HFFc6 (cell line): ENCODE data around the gene CDK5R1. TPM values are rescaled to one million over a fixed set of nuclear protein-coding genes. Genes with fewer than 3 reads are reported as not detected.

Experiments used
- DNase-seq: peaks from one replicate; pipeline ENCODE4 v3.0.0-alpha.2; 2018
- H3K27ac Mint-ChIP-seq: 2 replicates; pipeline ENCODE4 v1.8.0; 2020; ENCODE audit warnings: mild to moderate bottlenecking, mixed read lengths
- H3K27me3 Mint-ChIP-seq: 2 replicates; pipeline ENCODE4 v1.8.0; 2021; ENCODE audit warnings: mild to moderate bottlenecking, moderate library complexity, mixed read lengths; ENCODE audit not compliant: insufficient read depth
- H3K36me3 Mint-ChIP-seq: 2 replicates; pipeline ENCODE4 v1.8.0; 2021; ENCODE audit warnings: low read depth, mixed read lengths
- H3K4me1 Mint-ChIP-seq: 2 replicates; pipeline ENCODE4 v1.8.0; 2020; ENCODE audit warnings: low read depth, mixed read lengths
- H3K4me3 Mint-ChIP-seq: 2 replicates; pipeline ENCODE4 v1.8.0; 2020; ENCODE audit warnings: mild to moderate bottlenecking, moderate library complexity, mixed read lengths
- H3K9me3 Mint-ChIP-seq: 2 replicates; pipeline ENCODE4 v1.8.0; 2020; ENCODE audit warnings: mild to moderate bottlenecking, mixed read lengths
- long read RNA-seq: library from polyadenylated mRNA; unstranded; transcript quantifications from one replicate; pipeline ENCODE4 v2.0.0, GENCODE V29; 2019
- total RNA-seq, 6 experiments: library from RNA; stranded (reverse); fragmentation: NEBNext Ultra II Directional; extraction: Animal tissue kit (Norgen Biotek cat#: 25700); gene quantifications; 2 replicates in 1 of 6; 3 replicates in 5 of 6; pipeline ENCODE4 v1.2.3, GENCODE V29; 2021
- TF ChIP-seq, protein P1 (sequence below): fragments of 200-600 bp; sonication (generic); IDR thresholded peaks from 2 replicates; pipeline ENCODE4 v1.5.0; 2021; ENCODE audit warnings: antibody characterized with exemption, mild to moderate bottlenecking

CDK5R1 gene
- total RNA-seq = 1 to 10 TPM in 5 of 6 experiments, under 1 TPM in 1; 1.00 to 1.9 (median 1.3) TPM
- long read RNA-seq, partial matches to known transcripts = 0 of 1 reads
- long read RNA-seq, other reads (novel, unspliced or antisense) = 1 of 1 reads

DNA sequence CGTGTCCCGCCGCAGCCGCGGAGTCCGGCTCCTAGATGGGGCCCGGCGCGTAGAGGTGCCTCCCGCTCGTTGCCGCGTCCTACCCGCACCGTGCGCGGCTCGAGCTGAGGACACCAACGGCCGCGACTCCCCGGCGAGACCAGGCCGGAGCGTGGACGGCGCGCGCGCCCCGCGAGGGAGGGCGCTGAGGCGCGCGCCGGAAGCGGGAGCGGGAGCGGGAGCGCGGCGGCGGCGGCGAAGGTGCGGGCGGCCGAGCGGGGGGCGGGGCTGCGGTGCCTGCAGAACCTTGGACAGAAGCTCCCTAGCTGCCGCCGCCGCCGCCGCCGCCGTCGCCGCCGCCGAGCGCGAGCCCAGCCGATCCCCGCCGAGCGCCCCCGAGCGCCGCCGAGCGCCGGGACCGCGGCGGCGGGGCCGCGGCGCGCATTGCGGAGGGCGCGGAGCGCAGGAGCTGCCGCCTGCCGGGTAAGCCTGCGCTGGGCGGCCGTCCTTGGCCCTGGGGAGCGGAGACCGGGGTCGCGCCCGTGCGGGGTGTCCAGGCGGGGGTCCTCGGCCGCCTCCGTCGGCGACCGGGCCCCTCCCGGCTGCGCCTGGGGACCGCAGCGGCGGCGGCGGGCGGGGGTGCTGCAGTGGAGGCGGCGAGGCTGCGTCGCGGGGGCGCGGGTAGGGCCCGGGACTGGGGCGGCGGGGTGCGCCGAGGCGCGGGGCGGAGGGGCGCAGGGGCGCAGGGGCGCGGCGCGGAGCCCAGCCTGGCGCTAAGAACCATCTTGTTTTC is at the start of gene CDK5R1:
Gene CDK5R1 (plus strand): TSS at position 293 of the 772 bp plus-strand sequence. CDS start 628 bp downstream, outside the sequence.
- peak within 1 kb of the TSS; percentile 81 for H3K4me3 Mint-ChIP-seq
- H3K27me3 Mint-ChIP-seq = peaks cover 4% of the 10 kb centered on the region; the same call in 1 of the 2 replicates
- peaks cover 4% of the 10 kb centered on the region; the same call in 1 of the 2 replicates for H3K36me3 Mint-ChIP-seq
- H3K9me3 Mint-ChIP-seq = no peaks in the 10 kb centered on the region
- peaks cover 26% of the 10 kb centered on the region for H3K4me1 Mint-ChIP-seq
- TF ChIP-seq, protein P1, sequence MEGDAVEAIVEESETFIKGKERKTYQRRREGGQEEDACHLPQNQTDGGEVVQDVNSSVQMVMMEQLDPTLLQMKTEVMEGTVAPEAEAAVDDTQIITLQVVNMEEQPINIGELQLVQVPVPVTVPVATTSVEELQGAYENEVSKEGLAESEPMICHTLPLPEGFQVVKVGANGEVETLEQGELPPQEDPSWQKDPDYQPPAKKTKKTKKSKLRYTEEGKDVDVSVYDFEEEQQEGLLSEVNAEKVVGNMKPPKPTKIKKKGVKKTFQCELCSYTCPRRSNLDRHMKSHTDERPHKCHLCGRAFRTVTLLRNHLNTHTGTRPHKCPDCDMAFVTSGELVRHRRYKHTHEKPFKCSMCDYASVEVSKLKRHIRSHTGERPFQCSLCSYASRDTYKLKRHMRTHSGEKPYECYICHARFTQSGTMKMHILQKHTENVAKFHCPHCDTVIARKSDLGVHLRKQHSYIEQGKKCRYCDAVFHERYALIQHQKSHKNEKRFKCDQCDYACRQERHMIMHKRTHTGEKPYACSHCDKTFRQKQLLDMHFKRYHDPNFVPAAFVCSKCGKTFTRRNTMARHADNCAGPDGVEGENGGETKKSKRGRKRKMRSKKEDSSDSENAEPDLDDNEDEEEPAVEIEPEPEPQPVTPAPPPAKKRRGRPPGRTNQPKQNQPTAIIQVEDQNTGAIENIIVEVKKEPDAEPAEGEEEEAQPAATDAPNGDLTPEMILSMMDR = no peak
- H3K27ac Mint-ChIP-seq = peak within 1 kb of the TSS; percentile 54
- DNase-seq = peak; percentile 58

DNA sequence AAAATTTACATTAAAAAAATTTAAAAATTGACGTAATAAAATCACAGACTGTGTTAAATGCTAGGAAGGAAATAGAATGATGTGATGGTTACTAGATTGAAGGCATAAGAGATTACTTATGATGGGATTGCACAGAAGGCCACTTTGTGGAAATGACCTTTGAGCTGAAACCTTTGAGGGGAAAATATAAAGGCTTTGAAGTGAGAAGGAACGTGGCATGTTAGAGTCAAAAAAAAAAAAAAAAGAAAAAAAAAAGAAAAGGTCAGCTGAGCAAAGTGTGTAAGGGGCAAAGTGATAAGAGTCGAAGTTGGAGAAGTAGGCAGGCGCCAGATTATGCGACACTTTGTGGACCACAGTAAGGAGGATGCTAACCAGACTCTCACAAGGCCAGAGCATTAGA is 46.1 kb upstream of the CDK5R1 start:
- peaks cover 9% of the 10 kb centered on the region for H3K9me3 Mint-ChIP-seq
- H3K27ac Mint-ChIP-seq = no peak overlapping the region
- H3K4me3 Mint-ChIP-seq = no peak overlapping the region
- no peaks in the 10 kb centered on the region; the same call in none of the 2 replicates for H3K27me3 Mint-ChIP-seq
- TF ChIP-seq, protein P1 = no peak
- H3K36me3 Mint-ChIP-seq = peaks cover 13% of the 10 kb centered on the region
- peaks cover 17% of the 10 kb centered on the region for H3K4me1 Mint-ChIP-seq
- DNase-seq = no peak

DNA sequence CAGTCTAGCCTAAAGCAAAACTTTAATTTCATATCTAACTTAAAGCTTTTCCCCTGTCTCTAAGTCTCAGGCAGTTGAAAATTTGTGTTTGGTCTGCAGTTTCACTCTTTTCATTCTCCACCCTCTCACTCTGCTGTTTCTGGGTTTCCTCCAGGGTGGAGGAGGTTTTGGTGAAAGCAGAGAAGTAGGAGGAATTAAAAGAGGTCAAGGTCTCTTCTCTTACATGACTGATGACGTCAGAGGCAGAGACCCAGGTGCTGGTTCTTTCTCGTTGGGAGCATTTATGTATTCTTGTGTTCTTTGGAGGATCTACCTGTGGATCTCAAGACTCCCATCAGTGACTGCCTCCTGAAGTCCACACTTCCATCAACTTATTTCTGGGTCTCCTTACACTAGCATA is 44.9 kb upstream of the CDK5R1 start:
- TF ChIP-seq, protein P1 = no peak
- H3K27me3 Mint-ChIP-seq = no peaks in the 10 kb centered on the region; the same call in none of the 2 replicates
- no peaks in the 10 kb centered on the region for H3K9me3 Mint-ChIP-seq
- no peak for DNase-seq
- H3K4me3 Mint-ChIP-seq = no peak overlapping the region
- H3K4me1 Mint-ChIP-seq = peaks cover 28% of the 10 kb centered on the region
- no peak overlapping the region for H3K27ac Mint-ChIP-seq
- H3K36me3 Mint-ChIP-seq = peaks cover 18% of the 10 kb centered on the region

DNA sequence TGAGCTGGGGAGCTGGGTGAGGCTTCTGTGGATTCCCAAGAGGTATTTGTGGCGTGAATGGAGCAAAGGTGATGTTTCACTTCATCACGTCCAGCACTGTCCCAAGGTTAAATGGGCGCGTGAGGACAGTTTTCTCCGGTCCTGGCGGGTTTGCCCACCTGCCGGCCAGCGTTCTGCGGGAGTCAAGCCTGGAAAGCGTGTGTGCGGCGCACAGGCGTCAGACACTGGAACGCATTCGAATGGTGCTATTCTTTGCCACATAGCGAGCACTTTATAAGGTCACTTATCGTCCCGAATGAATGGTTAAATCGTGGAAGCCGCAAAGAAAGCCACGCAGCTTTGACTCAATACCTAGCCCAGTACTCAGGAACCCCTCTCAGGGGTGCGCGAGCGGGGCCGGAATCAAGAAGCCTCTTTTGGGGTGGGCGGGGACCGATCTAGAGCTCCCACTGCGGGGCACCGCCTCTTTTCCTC is 42.9 kb upstream of the CDK5R1 start:
- DNase-seq = no peak
- Mint-ChIP-seq H3K4me3 (peak overlapping the region; percentile 86), H3K36me3 (peaks cover 24% of the 10 kb centered on the region), H3K27ac (peak overlapping the region; percentile 91; the same call in 1 of the 2 replicates), H3K9me3 (no peaks in the 10 kb centered on the region), H3K4me1 (peaks cover 35% of the 10 kb centered on the region), H3K27me3 (no peaks in the 10 kb centered on the region; the same call in none of the 2 replicates)
- TF ChIP-seq, protein P1 = no peak

DNA sequence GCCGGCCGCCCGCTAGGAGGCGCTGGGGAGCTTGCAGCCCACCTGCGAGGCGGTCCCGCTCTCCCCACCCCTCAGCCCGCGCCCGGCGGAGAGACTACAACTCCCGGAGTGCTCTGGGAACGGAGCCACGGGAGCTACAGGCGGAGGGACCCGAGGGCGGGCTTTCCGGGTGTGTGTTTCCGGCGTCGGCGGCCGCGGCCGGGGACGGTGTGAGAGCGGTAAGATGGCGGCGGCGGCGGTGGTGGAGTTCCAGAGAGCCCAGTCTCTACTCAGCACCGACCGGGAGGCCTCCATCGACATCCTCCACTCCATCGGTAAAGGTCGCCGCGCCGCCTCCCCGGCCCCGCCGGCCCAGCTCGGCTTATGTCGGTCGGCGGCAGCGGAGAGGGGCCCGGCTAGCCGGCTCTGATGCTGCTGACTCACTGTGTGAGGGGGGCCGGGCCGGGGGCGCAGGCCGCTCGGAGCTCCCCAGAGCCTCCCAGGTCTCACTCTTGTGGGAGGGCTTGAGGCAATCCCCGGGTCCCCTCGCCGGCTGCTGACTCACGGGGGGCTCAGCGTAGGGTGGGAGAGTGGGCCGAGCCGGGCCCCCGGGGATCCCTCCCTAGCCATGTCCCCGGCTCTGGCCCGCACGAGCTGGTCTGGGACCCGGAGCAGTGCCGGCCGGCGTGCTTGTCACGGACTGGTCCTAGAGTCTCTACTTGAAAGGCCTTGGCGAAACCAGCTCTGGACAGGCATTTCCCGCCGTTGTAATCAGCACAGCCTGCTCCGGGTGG is 42.3 kb upstream of the CDK5R1 start, which contains the start of gene PSMD11:
Gene PSMD11 (plus strand): TSS at position 210 of the 773 bp plus-strand sequence. CDS start 14 bp downstream, at position 224.
- Mint-ChIP-seq H3K4me3 (peak within 1 kb of the TSS; percentile 86), H3K27ac (peak within 1 kb of the TSS; percentile 91), H3K4me1 (peaks cover 37% of the 10 kb centered on the region), H3K9me3 (no peaks in the 10 kb centered on the region), H3K27me3 (no peaks in the 10 kb centered on the region; the same call in none of the 2 replicates), H3K36me3 (peaks cover 27% of the 10 kb centered on the region)
- peak; percentile 96 for DNase-seq
- TF ChIP-seq, protein P1 = peak; percentile 95
